Muscle of leg (tissue), 11 donors: Measurements from ENCODE around the gene MT1E. TPM values are rescaled to one million over a fixed set of nuclear protein-coding genes. Genes with fewer than 3 reads are reported as not detected.

ENCODE experiments used
- DNase-seq: peaks from one replicate; pipeline ENCODE4 v3.0.0; 2013
- H3K27ac ChIP-seq: one replicate; pipeline ENCODE4 v1.5.1; 2013; ENCODE audit warnings: mild to moderate bottlenecking, low read length, control low read depth
- H3K27me3 ChIP-seq: one replicate; pipeline ENCODE4 v1.6.1; 2013; ENCODE audit warnings: low read length; ENCODE audit not compliant: control insufficient read depth, insufficient read depth
- H3K36me3 ChIP-seq: one replicate; pipeline ENCODE4 v1.6.1; 2013; ENCODE audit warnings: low read length; ENCODE audit not compliant: control insufficient read depth, insufficient read depth
- H3K4me1 ChIP-seq: one replicate; pipeline ENCODE4 v1.6.1; 2013; ENCODE audit warnings: low read length; ENCODE audit not compliant: control insufficient read depth, insufficient read depth
- H3K4me3 ChIP-seq: one replicate; pipeline ENCODE4 v1.5.1; 2013; ENCODE audit warnings: low read length, control low read depth
- H3K9me3 ChIP-seq: replicated peaks from 2 replicates; pipeline ENCODE4 v1.6.1; 2013; ENCODE audit warnings: low read depth, low read length; ENCODE audit not compliant: control insufficient read depth
- WGBS: methylation state at CpG from one replicate; pipeline ENCODE4 v1.1.5; 2013; ENCODE audit warnings: missing lambda C conversion rate; ENCODE audit not compliant: insufficient coverage; 5-methylcytosine and 5-hydroxymethylcytosine counted together
- polyA plus RNA-seq, 8 donors: library from polyadenylated mRNA; unstranded; fragments of 120-200 nt; gene quantifications; one replicate each; pipeline versions ENCODE4 v1.2.1 to v1.2.3, GENCODE V29; 2013; ENCODE audit warnings: inconsistent platforms in 1 of 8, low replicate concordance in 1 of 8; ENCODE audit not compliant: insufficient read length in 8 of 8, insufficient read depth in 1 of 8
- total RNA-seq: library from RNA; stranded (reverse); fragments of 120-200 nt; gene quantifications from one replicate; pipeline ENCODE4 v1.2.4, GENCODE V29; 2013

Gene MT1E
- total and polyA plus RNA-seq, 9 donors = 7.4 to 29.0 (median 12.3) TPM

DNA sequence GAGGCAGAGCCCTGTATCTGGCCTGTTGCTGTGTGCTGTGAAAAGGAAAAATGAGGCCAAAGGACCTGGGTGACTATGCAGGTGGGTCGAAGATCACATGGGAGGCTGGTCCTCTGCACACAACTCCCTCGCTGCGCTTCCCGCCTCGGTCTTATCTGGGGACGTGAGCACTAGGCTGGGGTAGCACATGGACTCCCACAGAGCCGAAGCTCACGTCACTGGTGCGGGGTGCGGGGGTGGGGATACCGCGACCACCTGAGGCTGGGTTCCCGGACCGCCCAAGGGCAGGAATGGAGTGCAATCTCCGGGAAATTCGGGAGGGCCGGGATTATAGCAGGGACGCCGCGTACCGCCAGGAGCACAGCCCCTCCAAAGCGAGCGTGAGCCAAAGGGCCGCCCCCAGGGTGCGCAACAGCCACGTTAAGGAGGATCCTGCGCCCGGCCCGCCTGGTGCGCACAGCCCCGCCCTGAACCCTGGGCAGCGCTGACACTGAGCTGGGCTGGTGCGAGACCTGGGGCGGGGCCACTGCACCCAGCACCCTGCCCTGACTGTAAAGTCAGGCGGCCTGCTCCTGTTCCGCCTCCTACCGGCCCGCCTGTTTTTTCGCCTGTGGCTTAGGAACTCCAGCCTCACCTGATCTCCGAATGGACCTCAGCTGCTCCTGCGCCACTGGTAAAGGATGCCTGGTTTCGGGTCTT is 17.6 kb downstream of the MT1E start:
- Histone ChIP-seq H3K9me3 (no peaks in the 10 kb centered on the region), H3K4me3 (no peak overlapping the region), H3K27ac (no peak overlapping the region), H3K4me1 (peaks cover 17% of the 10 kb centered on the region), H3K36me3 (no peaks in the 10 kb centered on the region), H3K27me3 (peaks cover 90% of the 10 kb centered on the region)
- peak; percentile 22 for DNase-seq
- 3% methylated on average over 35 of the region's 42 CpGs for WGBS

DNA sequence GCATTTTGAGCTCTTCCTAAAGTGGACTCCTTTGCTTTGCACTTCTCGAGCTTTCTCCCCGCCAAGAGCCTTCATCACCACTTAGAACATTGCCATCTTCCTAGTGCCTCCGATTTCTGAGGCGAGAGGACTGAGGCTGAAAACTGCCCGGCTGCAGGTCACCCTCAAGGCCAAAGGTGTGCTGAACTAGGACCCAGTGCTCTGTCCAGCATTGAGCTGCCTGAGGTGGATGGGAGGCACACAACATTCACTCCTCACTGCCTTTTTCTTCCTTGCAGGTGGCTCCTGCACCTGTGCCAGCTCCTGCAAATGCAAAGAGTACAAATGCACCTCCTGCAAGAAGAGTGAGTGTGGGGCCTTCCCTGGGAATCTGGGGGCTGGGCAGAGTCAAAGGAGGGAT is 18.3 kb downstream of the MT1E start:
- Histone ChIP-seq H3K4me3 (no peak overlapping the region), H3K27me3 (peaks cover 90% of the 10 kb centered on the region), H3K9me3 (no peaks in the 10 kb centered on the region), H3K36me3 (no peaks in the 10 kb centered on the region), H3K27ac (no peak overlapping the region), H3K4me1 (peaks cover 12% of the 10 kb centered on the region)
- WGBS = no CpG with 5 or more reads among the region's 5 CpGs
- DNase-seq = no peak

DNA sequence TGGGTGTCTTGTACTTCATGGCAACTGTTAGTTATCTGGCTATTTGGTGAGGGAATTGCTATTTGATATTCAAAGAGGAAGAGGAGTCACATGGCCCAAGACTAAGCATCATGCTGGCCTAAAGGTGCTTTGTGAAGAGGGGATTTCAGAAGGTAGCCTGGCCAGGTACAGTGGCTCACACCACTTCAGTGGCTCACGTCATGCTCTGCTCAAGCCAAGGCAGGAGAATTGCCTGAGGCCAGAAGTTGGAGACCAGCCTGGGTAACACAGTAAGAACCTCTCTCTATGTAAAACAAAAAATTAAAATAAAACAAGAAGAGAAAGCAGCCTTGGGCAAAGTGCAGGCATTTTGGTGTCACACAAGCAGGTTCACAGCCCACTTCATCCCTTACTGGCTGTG is 19.7 kb downstream of the MT1E start:
- H3K36me3 ChIP-seq = no peaks in the 10 kb centered on the region
- peaks cover 87% of the 10 kb centered on the region for H3K27me3 ChIP-seq
- peaks cover 9% of the 10 kb centered on the region for H3K4me1 ChIP-seq
- no peak for DNase-seq
- H3K27ac ChIP-seq = no peak overlapping the region
- no peaks in the 10 kb centered on the region for H3K9me3 ChIP-seq
- no peak overlapping the region for H3K4me3 ChIP-seq
- no CpG with 5 or more reads among the region's 1 CpG for WGBS

DNA sequence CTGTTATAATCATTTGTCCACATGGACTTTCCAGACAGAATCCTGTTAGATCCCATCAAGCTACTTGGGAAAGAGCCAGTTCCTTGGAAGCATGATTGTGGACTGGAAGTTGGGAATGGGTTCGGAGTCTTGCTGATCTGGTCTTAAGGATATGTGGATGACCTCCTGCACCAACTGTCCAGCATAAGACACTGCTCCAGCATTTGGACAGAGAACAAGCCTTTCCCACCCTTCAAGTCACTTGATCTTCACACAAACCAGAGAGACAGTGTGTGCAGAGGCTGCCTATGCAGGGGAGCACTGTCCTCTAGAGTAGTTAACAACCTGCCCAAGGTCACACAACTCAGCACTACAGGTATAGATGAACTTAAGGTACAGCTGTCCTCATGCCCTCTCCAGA is 20.3 kb downstream of the MT1E start:
- no peak for DNase-seq
- Histone ChIP-seq H3K4me1 (peaks cover 9% of the 10 kb centered on the region), H3K27ac (no peak overlapping the region), H3K9me3 (no peaks in the 10 kb centered on the region), H3K4me3 (no peak overlapping the region), H3K27me3 (peaks cover 84% of the 10 kb centered on the region), H3K36me3 (no peaks in the 10 kb centered on the region)
- no CpG with 5 or more reads among the region's 1 CpG for WGBS

DNA sequence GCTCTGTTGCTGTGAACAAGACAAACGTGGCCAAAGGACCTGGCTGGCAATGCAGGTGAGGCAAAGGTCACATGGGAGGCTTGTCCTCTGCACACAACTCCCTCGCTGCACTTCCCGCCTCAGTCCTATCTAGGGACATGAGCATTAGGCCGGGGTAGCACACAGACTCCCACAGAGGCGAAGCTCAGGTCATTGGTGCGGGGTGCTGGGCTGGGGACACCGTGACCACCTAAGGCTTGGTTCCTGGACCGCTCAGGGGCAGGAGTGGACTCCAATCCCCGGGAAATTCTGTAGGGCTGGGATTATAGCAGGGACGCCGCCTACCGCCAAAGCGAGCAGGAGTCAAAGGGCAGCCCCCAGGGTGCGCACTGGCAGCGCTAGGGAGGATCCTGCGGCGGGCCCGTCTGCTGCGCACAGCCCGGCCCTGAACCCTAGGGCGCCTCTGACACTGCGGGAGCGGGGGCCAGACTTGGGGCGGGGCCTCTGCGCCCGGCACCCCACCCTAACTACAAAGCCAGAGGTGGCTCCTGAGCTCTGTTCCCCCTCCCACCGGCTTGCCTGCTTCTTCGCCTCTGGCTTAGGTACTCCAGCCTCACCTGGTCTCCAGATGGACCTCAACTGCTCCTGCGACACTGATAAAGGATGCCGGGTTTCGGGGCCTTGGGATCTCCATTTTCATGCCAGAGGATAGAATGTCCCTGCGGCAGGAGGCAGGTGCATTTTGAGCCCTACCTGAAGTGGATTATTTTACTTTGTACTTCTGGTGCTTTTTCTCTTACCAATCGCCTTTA is 22.3 kb downstream of the MT1E start:
- peaks cover 82% of the 10 kb centered on the region for H3K27me3 ChIP-seq
- no peak overlapping the region for H3K27ac ChIP-seq
- H3K36me3 ChIP-seq = no peaks in the 10 kb centered on the region
- WGBS = 10% methylated on average over 30 of the region's 33 CpGs
- peaks cover 9% of the 10 kb centered on the region for H3K4me1 ChIP-seq
- H3K4me3 ChIP-seq = no peak overlapping the region
- H3K9me3 ChIP-seq = no peaks in the 10 kb centered on the region
- DNase-seq = no peak

DNA sequence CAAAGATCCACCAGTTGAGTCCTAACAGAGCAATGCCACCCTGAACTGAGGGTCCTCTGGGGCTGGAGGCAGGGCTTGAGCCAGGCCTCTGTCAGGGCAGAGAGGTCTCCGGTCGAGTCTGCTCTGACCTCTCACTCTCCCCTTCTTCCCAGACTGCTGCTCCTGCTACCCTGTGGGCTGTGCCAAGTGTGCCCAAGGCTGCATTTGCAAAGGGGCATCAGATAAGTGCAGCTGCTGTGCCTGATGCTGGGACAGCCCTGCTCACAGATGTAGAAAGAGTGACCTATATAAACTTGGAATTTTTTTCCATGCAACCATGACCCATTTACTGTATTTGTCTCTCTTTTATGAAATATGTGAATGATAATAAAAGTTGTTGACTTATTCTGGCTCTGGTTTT is 23.7 kb downstream of the MT1E start:
- no peaks in the 10 kb centered on the region for H3K4me1 ChIP-seq
- no peak overlapping the region for H3K4me3 ChIP-seq
- 83% methylated on average over 2 of the region's 2 CpGs for WGBS
- H3K27ac ChIP-seq = no peak overlapping the region
- no peaks in the 10 kb centered on the region for H3K36me3 ChIP-seq
- peaks cover 70% of the 10 kb centered on the region for H3K27me3 ChIP-seq
- H3K9me3 ChIP-seq = no peaks in the 10 kb centered on the region
- DNase-seq = no peak

DNA sequence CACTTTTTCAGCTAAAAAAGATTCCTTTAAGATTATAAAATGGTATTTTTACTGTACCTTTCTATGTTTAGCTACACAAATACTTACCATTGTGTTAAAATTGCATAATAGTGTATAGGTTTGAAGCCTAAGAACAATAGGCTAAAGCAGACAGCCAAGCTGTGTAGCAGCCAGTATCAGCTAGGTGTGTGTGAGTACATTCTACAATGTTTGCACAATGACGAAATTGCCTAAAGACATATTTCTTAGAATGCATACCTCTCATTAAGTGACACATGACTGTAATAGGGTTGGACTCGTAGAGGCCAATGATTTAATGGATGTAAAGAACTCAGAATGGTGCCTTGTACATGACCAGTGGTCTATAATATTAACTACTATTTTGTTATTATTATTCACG is 24.2 kb downstream of the MT1E start:
- H3K27ac ChIP-seq = no peak overlapping the region
- WGBS = no CpG with 5 or more reads among the region's 3 CpGs
- no peaks in the 10 kb centered on the region for H3K36me3 ChIP-seq
- no peak for DNase-seq
- H3K9me3 ChIP-seq = no peaks in the 10 kb centered on the region
- no peaks in the 10 kb centered on the region for H3K4me1 ChIP-seq
- peaks cover 66% of the 10 kb centered on the region for H3K27me3 ChIP-seq
- H3K4me3 ChIP-seq = no peak overlapping the region

DNA sequence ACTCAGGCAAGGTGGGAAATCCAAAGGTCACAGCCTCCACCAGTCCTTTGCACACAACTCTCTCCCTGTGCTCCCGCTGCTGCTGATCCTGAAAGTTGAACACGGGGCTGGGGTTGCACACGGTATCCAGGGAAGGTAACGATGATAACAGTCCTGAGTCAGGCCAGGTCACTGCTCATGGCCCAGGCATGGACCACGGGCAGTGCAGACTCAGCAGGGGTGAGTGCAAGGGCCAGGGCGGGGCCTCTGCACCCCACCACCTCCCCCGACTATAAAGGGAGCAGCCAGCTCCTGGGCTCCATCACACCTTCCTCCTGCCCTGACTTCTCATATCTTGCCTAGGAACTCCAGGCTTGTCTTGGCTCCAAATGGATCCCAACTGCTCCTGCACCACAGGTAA is 26.0 kb downstream of the MT1E start, which contains the start of gene MT1B:
MT1B (plus strand) TSS at position 301 of the 400 bp plus-strand sequence; CDS start at position 369, 68 bp downstream.
- WGBS = 46% methylated on average over 5 of the region's 7 CpGs
- DNase-seq = no peak
- Histone ChIP-seq H3K27me3 (peaks cover 56% of the 10 kb centered on the region), H3K4me3 (no peak within 1 kb of the TSS), H3K4me1 (no peaks in the 10 kb centered on the region), H3K27ac (no peak within 1 kb of the TSS), H3K36me3 (no peaks in the 10 kb centered on the region), H3K9me3 (no peaks in the 10 kb centered on the region)

DNA sequence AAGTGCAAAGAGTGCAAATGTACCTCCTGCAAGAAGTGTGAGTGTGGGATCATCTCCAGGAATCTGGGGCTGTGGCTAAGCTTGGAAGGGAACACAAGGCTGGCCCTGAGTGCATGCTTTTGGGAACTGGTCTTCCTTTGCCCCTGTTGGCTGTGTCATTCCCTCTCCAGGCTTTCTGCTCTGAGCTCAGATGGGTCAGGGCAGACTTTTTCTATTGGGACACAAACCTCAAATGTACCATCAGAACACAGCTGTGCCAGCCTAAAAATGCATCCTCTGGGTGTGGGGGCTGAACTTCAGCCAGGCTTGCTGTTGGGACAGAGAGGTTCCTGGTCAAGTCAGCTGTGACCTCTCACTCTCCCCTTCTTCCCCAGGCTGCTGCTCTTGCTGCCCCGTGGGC is 27.0 kb downstream of the MT1E start:
- no peak for DNase-seq
- 89% methylated on average over 1 of the region's 1 CpG for WGBS
- Histone ChIP-seq H3K4me1 (peaks cover 6% of the 10 kb centered on the region), H3K9me3 (no peaks in the 10 kb centered on the region), H3K27me3 (peaks cover 56% of the 10 kb centered on the region), H3K36me3 (no peaks in the 10 kb centered on the region), H3K27ac (no peak overlapping the region), H3K4me3 (no peak overlapping the region)

DNA sequence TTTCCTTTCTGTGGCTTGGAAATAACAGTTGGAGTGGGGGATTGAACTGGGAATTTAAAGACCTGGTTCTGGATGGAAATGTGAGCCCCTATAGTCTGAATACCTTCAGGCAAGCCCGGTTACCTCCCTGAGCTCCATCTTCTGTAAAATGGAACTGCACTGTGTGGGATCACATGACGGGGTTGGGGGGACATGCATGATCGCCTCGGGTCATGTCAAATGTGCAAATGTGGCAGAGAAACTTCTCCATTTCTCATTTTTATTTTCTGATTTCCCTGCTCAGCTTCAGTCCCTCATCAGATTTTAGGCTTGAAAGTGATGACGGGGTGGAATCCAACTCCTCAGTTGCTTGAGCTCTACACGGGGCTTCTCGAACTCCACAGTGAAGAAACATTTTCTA is 27.6 kb downstream of the MT1E start:
- H3K4me1 ChIP-seq = peaks cover 12% of the 10 kb centered on the region
- WGBS = 40% methylated on average over 1 of the region's 7 CpGs
- H3K4me3 ChIP-seq = no peak overlapping the region
- H3K36me3 ChIP-seq = no peaks in the 10 kb centered on the region
- no peak overlapping the region for H3K27ac ChIP-seq
- DNase-seq = no peak
- no peaks in the 10 kb centered on the region for H3K9me3 ChIP-seq
- peaks cover 56% of the 10 kb centered on the region for H3K27me3 ChIP-seq
